D721Med (cell line): Measurements from ENCODE around the gene SP110.
"Not testable (repeated sequence)": the region's sequence is repeated elsewhere in the genome, so short reads cannot be mapped to it uniquely, and the experiment has no call there.

Source experiments
- DNase-seq: peaks from one replicate; pipeline ENCODE4 v3.0.0; 2011; ENCODE audit warnings: low spot score; ENCODE audit not compliant: insufficient read length
- FAIRE-seq: peaks from 2 replicates; lab custom pipeline; 2011; peaks lifted over from hg19 to GRCh38; lab: Jason Lieb, UNC
- CTCF ChIP-seq: IDR thresholded peaks from 2 replicates; pipeline ENCODE4 v1.5.1; 2012; ENCODE audit warnings: mild to moderate bottlenecking, control low read depth; ENCODE audit not compliant: insufficient read depth; ENCODE audit errors: missing control alignments

Gene SP110

GRCh38 chr2:230224458-230224857, 4.7 kb upstream of the SP110 start:
- TF ChIP-seq CTCF = no peak
- DNase-seq (no peak), FAIRE-seq (no peak)

- not testable (repeated sequence) for FAIRE-seq, DNase-seq
These were observed 3.0 kb upstream of the SP110 start for GRCh38 chr2:230222829-230223228.

GRCh38 chr2:230221493-230221892, 1.7 kb upstream of the SP110 start:
- DNase-seq (no peak), FAIRE-seq (no peak)
- TF ChIP-seq CTCF = no peak

GRCh38 chr2:230220347-230220969, 674 bp upstream of the SP110 start:
- DNase-seq = no peak
- FAIRE-seq = no peak
- no peak for TF ChIP-seq CTCF

- no peak for DNase-seq
- FAIRE-seq = no peak
- no peak for TF ChIP-seq CTCF
These were observed 1.4 kb downstream of the SP110 start for GRCh38 chr2:230218421-230218820.

- no peak for FAIRE-seq
These were observed 2.4 kb downstream of the SP110 start for GRCh38 chr2:230217424-230217823.

GRCh38 chr2:230216489-230216888, 3.3 kb downstream of the SP110 start:
- TF ChIP-seq CTCF = no peak
- FAIRE-seq = no peak
- DNase-seq = no peak

More at GRCh38 chr2:230217424-230217823, 2.4 kb downstream of the SP110 start:
- TF ChIP-seq CTCF = no peak
- no peak for DNase-seq
